HG02588 (cell line): ENCODE measurements around the gene TMEM183A.

Source experiments
- ATAC-seq: cut with Tn5 transposase; IDR thresholded peaks from one replicate; pipeline ENCODE4 v1.9.1; 2021; ENCODE audit warnings: mild to moderate bottlenecking, moderate library complexity; ENCODE audit not compliant: unreplicated experiment

TMEM183A gene

GRCh38 chr1:203044546-203045250 lies 37.5 kb downstream of the TMEM183A start:
- no peak for ATAC-seq

- ATAC-seq, result no peak
Observed at GRCh38 chr1:203045336-203045735, 38.2 kb downstream of the TMEM183A start.

- ATAC-seq, result no peak
Observed at GRCh38 chr1:203045821-203046594, 38.8 kb downstream of the TMEM183A start.

- ATAC-seq, result no peak
Observed at GRCh38 chr1:203046984-203047630, 39.9 kb downstream of the TMEM183A start.

- ATAC-seq, result no peak
Observed at GRCh38 chr1:203048086-203048485, 40.9 kb downstream of the TMEM183A start.

GRCh38 chr1:203048555-203049051 lies 41.4 kb downstream of the TMEM183A start:
- no peak for ATAC-seq

GRCh38 chr1:203049077-203049476 lies 41.9 kb downstream of the TMEM183A start:
- no peak for ATAC-seq

- no peak for ATAC-seq
Observed at GRCh38 chr1:203049576-203050180, 42.5 kb downstream of the TMEM183A start.

- ATAC-seq, result no peak
Observed at GRCh38 chr1:203050826-203051225, 43.7 kb downstream of the TMEM183A start.

GRCh38 chr1:203051841-203052324 lies 44.7 kb downstream of the TMEM183A start:
- no peak for ATAC-seq

- ATAC-seq, result no peak
Observed at GRCh38 chr1:203052601-203053000, 45.4 kb downstream of the TMEM183A start.

GRCh38 chr1:203054184-203054583 lies 47.0 kb downstream of the TMEM183A start:
- ATAC-seq, result no peak

- ATAC-seq, result no peak
Observed at GRCh38 chr1:203054642-203055041, 47.5 kb downstream of the TMEM183A start.

- ATAC-seq, result no peak
Observed at GRCh38 chr1:203055161-203055799, 48.1 kb downstream of the TMEM183A start.

- ATAC-seq, result no peak
Observed at GRCh38 chr1:203056012-203056411, 48.8 kb downstream of the TMEM183A start.

GRCh38 chr1:203056516-203056915 lies 49.3 kb downstream of the TMEM183A start:
- ATAC-seq, result no peak

GRCh38 chr1:203057911-203058675 lies 50.9 kb downstream of the TMEM183A start:
- ATAC-seq, result no peak

GRCh38 chr1:203058676-203058935 lies 51.4 kb downstream of the TMEM183A start:
- no peak for ATAC-seq

- ATAC-seq, result no peak
Observed at GRCh38 chr1:203059485-203059884, 52.3 kb downstream of the TMEM183A start.

GRCh38 chr1:203060115-203060514 lies 52.9 kb downstream of the TMEM183A start:
- no peak for ATAC-seq
